Measurements from ENCODE around the gene NGB.

DNA sequence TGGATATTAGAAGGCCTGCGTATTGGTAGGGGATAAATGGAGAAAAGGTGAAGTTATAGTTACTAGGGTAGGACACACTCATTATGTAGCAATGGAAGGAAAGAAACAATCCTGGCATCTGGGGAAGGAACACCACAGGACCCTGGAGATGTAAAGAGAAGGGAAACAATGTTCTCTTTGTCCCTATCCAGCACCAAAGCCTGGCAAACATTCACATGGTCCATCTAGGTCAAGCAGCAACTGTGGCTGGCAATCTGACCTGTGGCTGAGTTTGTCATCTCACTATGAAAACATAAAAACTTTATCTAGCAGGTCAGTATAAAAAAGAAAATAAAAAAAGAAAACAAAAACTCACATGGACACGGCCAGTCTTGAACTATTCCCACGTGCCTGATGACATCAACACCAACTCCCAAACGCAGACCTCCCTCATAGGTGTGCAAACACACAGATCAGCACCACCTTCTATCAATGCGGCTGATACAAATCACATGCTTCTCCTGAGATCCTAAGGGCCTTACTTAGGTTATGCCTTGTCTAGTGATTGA is 47.1 kb upstream of the NGB start:
- TF ChIP-seq POLR2A (IDR thresholded peaks at IDR 0.05; ENCODE audit: low read depth): no peak
- TF ChIP-seq, protein P1, sequence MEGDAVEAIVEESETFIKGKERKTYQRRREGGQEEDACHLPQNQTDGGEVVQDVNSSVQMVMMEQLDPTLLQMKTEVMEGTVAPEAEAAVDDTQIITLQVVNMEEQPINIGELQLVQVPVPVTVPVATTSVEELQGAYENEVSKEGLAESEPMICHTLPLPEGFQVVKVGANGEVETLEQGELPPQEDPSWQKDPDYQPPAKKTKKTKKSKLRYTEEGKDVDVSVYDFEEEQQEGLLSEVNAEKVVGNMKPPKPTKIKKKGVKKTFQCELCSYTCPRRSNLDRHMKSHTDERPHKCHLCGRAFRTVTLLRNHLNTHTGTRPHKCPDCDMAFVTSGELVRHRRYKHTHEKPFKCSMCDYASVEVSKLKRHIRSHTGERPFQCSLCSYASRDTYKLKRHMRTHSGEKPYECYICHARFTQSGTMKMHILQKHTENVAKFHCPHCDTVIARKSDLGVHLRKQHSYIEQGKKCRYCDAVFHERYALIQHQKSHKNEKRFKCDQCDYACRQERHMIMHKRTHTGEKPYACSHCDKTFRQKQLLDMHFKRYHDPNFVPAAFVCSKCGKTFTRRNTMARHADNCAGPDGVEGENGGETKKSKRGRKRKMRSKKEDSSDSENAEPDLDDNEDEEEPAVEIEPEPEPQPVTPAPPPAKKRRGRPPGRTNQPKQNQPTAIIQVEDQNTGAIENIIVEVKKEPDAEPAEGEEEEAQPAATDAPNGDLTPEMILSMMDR (IDR thresholded peaks at IDR 0.05): no peak
- TF ChIP-seq POLR2AphosphoS5 (IDR thresholded peaks at IDR 0.05): no peak
- no peak for TF ChIP-seq EP300 (IDR thresholded peaks at IDR 0.05)

All from esophagus muscularis mucosa (tissue), 4 donors.